ENCODE data around the gene COQ6.

Gene COQ6

GRCh38 chr14:74008843-74009499, 58.9 kb downstream of the COQ6 start:
- Histone ChIP-seq H3K4me1 (ENCODE audit: control insufficient read depth, insufficient read depth, low read length) (no peaks in the 10 kb centered on the region), H3K9me3 (ENCODE audit: control insufficient read depth, insufficient read depth, low read depth, low read length) (no peaks in the 10 kb centered on the region), H3K27ac (ENCODE audit: low read depth, low read length) (no peak overlapping the region), H3K9ac (ENCODE audit: low read length) (no peak overlapping the region), H3K36me3 (ENCODE audit: control insufficient read depth, insufficient read depth, low read length) (peaks cover 20% of the 10 kb centered on the region), H3K27me3 (ENCODE audit: control insufficient read depth, insufficient read depth, low read length) (no peaks in the 10 kb centered on the region), H3K4me3 (ENCODE audit: low read depth, low read length) (no peak overlapping the region)

All from HUES6 (cell line).